GM10266 (cell line): Measurements from ENCODE around the gene GLCE.
A peak's percentile ranks its signal among the peaks of the same experiment; 100 is the strongest.

Source experiments
- DNase-seq: peaks from one replicate; pipeline ENCODE4 v3.0.0; 2012; ENCODE audit errors: extremely low spot score
- TF ChIP-seq, protein P1 (sequence below): IDR thresholded peaks from 2 replicates; pipeline ENCODE4 v1.5.1; 2012; ENCODE audit warnings: mild to moderate bottlenecking, low read depth; ENCODE audit not compliant: control insufficient read depth, insufficient read depth; ENCODE audit errors: missing control alignments

Gene GLCE

DNA sequence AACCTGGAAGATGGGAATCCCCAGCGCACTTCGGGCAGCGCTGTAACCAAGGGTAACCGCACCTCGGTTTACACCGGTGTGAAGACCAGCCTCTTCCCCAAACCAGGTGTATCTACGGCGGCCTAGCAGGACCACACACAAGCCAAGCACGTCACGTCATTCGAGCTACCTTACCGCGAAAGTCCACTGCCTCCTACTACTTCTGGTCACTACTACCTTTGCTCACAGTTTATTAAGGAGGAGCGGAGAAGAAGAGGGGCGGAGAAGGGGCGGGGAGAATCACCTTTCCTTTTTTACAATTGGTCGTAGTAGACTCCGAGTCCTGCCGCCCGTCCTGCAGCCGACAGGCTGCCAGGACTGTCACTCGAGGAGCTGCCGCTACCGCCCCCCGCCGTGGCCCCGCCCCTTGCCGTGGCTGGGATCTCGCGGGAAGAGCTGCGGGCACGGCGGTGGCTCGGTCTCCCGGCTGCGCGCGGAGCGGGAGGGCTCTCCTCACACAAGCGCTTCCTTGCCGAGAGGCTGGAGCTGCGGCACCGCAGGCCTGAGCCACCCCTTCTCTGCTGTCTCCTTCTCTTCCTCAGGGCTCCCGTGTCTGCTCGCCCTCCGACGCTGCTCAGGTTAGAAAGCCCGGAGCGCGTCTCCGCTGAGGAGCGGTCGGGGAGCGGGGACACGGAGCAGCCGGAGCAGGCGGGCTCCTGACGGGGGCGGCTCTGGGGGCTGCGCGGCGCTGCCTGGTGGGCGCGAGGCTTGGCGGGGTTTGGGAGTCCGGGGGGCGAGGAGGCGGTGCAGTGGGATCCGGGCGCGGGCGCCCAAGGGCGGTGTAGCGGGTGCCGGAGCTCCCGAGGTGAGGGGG is at the start of gene GLCE:
Gene GLCE (plus strand): TSS at position 495 of the 853 bp plus-strand sequence. CDS start 95,172 bp downstream, outside the sequence.
- peak; percentile 98 for DNase-seq
- TF ChIP-seq, protein P1, sequence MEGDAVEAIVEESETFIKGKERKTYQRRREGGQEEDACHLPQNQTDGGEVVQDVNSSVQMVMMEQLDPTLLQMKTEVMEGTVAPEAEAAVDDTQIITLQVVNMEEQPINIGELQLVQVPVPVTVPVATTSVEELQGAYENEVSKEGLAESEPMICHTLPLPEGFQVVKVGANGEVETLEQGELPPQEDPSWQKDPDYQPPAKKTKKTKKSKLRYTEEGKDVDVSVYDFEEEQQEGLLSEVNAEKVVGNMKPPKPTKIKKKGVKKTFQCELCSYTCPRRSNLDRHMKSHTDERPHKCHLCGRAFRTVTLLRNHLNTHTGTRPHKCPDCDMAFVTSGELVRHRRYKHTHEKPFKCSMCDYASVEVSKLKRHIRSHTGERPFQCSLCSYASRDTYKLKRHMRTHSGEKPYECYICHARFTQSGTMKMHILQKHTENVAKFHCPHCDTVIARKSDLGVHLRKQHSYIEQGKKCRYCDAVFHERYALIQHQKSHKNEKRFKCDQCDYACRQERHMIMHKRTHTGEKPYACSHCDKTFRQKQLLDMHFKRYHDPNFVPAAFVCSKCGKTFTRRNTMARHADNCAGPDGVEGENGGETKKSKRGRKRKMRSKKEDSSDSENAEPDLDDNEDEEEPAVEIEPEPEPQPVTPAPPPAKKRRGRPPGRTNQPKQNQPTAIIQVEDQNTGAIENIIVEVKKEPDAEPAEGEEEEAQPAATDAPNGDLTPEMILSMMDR, result no peak

DNA sequence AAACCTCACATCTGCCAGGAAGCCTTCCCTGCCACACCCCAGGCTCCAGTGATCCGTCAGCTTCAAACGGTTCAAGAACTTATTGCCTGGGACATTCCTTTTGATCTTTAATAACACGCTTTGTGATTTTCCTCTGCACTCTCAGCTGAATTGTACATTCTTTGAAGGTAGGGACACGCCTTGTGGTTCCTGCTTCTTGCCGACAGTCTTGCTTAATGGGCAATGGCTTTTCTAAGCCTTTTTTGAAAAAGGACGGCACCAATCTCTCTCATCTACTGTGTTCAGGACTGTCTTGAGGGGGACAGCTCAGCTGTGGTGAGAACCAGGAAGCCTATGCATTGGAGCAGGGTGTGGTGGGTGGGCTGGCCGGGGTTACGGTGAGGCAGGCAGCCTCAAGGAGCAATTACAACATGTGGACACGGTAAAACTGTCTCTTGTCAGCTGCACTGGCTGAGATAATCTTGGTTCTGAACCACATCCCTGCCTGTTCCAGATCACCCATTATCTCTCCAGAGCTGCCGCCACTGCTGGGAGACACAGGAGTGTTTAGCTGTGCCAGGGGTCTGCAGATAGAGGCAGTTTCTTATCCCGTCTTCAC is 46.0 kb upstream of the GLCE start:
- DNase-seq, result no peak
- TF ChIP-seq, protein P1, result no peak

DNA sequence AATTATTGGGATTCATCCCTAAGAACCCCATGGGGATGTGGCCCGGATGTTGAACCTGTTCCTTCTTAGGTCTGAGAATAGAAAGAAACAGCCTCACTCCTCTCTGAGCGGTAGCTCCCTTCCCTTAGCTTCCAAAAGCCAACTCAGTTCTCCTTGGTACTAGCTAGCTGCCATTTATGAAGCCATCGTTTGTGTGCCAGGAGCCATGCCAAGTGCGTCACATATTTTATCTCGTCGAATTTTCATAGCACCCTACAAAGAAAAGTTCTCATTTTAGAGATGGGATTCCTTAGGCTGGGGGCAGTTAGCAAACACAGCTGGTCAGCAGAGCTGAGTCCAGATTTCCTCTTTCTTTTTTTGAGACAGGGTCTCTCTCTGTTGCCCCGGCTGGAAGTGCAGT is 45.4 kb upstream of the GLCE start:
- DNase-seq, result no peak
- TF ChIP-seq, protein P1, result no peak

DNA sequence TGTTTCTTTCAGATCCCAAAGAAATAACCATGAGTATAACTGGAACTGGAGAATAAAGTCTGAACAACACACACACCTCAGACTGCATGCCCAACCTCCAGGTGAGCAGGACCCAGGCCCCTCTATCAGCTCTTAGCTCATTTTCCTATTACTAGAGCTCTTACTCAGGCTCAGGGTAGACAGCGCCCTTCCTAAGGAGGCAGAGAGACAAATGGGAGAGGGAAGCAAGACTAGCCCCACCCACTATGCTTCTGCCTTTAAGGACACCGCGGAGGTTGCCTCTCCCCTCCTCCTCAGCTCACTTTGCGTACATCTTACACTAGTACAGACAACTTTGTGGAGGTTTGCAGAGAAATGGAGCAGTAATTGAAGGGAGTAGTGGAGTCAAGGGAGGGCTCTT is 44.0 kb upstream of the GLCE start:
- DNase-seq, result no peak
- TF ChIP-seq, protein P1, result no peak

DNA sequence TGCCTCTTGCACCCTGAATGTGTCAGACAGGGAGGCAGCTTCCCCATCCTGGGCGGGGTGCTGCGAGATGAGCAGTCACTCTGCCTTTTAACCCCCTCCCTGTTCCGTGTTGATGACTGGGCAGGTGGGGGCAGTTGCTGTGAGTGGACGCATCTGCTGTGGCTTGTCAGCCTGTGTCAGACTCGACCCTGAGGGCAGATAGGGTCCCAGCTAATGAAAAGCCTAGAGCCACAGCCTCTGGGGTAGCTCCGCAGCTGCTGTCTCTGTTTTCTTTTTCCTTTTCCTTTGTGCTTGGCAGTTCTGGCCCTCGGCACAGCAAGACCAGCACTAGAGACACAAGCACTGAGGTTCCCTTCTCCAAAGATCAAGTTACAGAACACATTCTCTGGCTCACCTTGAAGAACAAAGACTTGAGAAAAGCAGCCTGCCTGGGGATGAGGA is 43.0 kb upstream of the GLCE start:
- no peak for DNase-seq
- TF ChIP-seq, protein P1, result no peak

DNA sequence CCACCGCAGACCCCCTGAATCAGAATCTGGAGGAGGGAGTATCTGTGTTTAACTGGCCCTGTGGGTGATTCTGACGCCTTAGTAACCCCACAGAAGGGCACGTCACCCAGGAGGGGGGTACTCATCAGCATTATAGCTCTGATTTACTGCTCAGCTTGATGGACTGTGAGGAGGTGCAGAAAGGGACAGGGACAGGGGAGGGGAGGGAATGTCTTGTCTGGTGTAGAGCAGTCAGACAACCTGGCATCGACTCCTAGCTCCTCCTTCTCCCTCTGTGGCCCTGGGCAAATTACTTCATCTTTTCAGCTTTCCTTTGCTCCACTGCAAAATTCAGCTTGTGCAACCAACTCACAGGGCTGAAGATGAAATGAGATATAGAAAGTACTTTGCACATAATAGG is 42.3 kb upstream of the GLCE start:
- no peak for DNase-seq
- TF ChIP-seq, protein P1, result no peak

DNA sequence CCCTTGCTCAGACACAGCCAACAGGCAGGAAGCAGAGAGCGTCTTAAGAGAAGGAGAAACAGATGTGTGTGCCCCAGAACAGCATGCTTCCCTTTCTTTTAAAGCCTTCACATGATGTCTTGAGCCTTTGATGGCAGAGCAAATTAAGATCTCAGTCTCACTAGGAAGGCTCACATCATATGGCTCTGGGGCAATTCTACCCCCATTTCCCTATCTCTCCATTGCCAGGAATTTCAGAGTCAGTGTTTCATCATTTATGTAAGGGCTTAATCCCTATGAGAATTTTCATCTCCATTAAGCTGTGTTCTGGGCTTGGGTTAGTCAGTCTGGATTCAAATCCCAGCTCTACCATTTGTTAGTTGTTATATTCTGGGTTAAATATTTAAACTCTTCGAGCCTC is 41.4 kb upstream of the GLCE start:
- no peak for DNase-seq
- TF ChIP-seq, protein P1, result no peak
